Kidney capillary endothelial cell (primary cell): Measurements from ENCODE around the gene EFCAB10.
"Not testable (repeated sequence)": the region's sequence is repeated elsewhere in the genome, so short reads cannot be mapped to it uniquely, and the experiment has no call there.

Experiments used
- DNase-seq: peaks from one replicate; pipeline ENCODE4 v3.0.0-alpha.2; 2018; ENCODE audit warnings: low spot score

The EFCAB10 gene

GRCh38 chr7:105530546-105530945 is 50.7 kb downstream of the EFCAB10 start:
- DNase-seq: no peak

DNA sequence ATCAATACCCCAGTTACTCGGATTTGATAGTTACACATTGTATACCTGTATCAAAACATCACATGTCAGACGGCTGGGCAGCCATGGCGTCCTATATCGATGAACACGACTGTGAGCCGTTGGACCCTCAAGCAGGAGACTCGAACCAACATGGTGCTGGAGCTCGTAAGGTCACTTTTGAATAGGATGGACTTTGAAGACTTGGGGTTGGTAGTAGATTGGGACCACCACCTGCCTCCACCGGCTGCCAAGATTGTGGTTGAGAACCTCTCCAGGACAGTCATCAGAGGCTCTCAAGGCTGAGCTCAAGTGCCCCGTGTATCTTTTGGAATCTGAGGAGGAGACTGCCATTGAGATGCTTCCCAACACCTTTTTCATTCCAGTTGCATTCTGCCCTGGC is 51.2 kb downstream of the EFCAB10 start:
- no peak for DNase-seq

DNA sequence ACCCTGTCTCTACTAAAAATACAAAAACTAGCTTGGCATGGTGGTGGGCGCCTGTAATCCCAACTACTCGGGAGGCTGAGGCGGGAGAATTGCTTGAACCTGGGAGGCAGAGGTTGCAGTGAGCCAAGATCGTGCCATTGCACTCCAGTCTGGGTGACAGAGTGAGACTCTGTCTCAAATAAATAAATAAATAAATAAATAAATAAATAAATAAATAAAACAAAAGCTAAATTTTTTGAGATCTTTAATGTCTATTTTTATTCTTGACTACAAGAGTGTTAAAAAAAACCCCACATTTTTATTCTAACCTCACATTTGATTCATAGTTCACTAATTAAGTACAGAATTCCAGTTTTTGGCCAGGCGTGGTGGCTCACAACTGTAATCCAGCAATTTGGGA is 53.6 kb downstream of the EFCAB10 start:
- DNase-seq: not testable (repeated sequence)

GRCh38 chr7:105524840-105525239 is 56.5 kb downstream of the EFCAB10 start:
- DNase-seq: no peak

- DNase-seq: not testable (repeated sequence)
Measured at GRCh38 chr7:105524423-105524822, 56.9 kb downstream of the EFCAB10 start.

- peak; percentile 87 for DNase-seq
Measured at GRCh38 chr7:105521717-105522463, 59.4 kb downstream of the EFCAB10 start, which contains the start of gene PUS7. Gene PUS7 (minus strand): TSS chr7:105522271. CDS start chr7:105508512, 13,759 bp downstream.

GRCh38 chr7:105521027-105521716 is 60.1 kb downstream of the EFCAB10 start:
- DNase-seq: peak; percentile 61

DNA sequence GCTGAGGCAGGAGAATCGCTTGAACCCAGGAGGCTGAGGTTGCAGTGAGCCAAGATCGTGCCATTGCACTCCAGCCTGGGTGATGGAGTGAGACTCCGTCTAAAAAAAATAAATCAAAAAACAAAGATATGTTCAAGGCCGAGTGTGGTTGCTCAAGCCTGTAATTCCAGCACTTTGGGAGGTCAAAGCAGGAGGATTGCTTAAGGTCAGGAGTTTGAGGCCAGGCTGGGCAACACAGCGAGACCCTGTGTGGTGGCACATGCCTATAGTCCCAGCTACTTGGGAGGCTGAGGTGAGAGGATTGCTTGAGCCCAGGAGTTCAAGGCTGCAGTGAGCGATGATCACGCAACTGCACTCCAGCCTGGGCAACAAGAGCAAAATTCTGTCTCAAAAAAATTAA is 60.7 kb downstream of the EFCAB10 start:
- not testable (repeated sequence) for DNase-seq

- no peak for DNase-seq
Measured at GRCh38 chr7:105519353-105519752, 61.9 kb downstream of the EFCAB10 start.

GRCh38 chr7:105515610-105516009 is 65.7 kb downstream of the EFCAB10 start:
- DNase-seq: not testable (repeated sequence)
